Activated T-cell treated with anti-CD3 and anti-CD28 coated beads for 24 hours (primary cell): ENCODE measurements around the gene SNX33.

ENCODE experiments used
- DNase-seq: peaks from one replicate; pipeline ENCODE4 v3.0.0-alpha.2; 2020; ENCODE audit warnings: low read depth

Gene SNX33

DNA sequence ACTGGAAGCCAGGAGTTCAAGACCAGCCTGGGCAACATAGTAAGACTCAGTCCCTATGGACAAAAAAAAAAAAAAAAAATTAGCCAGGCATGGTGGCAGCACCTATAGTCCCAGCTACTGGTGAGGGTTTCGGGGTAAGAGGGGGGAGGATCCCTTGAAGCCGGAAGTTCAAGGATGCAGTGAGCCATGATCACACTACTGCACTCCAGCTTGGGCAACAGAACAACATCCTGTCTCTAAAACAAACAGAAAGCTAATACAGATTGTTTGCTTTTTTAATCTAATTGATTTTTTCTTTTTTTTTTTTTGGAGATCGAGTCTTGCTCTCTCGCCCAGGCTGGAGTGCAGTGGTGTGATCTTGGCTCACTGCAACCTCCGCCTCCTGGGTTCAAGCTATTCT is 6.1 kb upstream of the SNX33 start:
- DNase-seq: no peak

DNA sequence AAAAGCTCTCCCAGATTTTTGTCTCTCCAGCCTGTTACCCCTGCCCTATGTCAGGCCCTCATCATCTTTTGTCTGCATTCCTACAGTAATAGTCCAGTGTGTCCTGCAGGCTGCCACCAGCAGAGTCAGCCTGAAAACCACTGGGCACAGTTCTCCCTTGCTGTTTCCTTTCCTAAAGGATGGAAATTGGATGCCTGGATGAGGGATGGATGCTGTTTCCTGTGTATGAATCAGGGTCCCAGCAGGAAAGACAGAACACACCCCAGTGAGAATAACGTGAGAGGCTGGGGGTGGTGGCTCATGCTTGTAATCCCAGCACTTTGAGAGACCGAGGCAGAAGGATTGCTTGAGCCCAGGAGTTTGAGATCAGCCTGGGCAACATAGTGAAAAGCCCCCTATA is 3.3 kb upstream of the SNX33 start:
- no peak for DNase-seq

DNA sequence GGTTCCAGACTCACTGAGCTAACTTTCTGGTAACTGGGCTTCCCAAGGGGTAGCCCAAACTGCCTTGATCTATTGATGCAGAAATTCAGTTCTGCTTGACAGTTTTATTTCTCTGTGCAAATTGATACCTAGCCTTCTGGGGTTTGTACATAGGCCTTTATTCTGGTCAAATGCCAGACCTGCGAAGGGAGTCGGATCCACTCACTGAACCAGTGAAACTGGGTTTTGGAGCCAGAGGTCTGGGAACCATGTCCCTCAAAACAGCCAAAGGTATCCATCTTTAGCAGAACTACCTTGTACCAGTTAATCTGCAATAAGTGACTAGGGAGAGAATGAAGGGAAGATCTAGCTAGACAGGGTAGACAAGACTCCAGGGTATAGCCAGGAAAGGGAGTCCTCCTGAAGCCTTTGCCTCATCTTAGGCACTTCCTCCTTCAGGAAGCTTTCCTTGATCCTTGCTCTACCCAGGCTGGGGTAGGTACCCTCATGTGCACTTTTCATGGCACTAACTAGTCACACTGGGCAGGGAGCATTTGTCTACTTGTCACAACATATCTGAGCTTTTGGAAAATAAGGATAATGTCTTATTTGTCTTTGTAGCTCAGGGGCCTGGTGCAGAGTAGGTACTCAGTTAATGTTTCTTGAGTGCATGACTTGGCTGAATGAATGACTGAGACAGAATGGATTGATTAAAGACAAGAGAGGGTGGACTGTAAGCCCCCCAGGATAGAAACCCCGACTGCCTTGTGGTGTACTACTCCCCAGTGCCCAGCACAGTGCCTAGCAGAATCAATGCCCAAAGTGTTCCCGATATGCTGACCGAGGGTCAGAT is 1.4 kb upstream of the SNX33 start:
- DNase-seq: no peak

DNA sequence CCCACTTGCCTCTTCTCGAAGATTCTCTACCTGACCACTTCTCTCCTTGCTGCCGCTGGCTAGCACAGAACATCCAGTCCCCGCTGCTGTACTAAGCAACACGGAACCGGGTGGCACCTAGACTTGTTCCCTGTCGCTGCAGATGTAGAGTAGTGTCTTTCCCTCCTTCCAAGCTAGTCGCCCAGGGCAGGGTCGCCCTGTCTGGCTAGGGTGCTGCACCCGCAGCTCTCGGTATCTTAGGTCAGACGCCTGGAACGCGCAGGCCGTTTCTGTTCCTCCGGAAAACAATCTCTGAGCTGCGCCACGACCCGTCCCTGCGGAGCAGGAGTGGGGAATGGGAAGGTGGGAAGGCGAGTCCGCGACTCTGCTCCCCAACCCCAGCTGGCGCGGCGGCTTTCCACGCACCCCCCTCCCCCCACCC is 758 bp upstream of the SNX33 start:
- no peak for DNase-seq

DNA sequence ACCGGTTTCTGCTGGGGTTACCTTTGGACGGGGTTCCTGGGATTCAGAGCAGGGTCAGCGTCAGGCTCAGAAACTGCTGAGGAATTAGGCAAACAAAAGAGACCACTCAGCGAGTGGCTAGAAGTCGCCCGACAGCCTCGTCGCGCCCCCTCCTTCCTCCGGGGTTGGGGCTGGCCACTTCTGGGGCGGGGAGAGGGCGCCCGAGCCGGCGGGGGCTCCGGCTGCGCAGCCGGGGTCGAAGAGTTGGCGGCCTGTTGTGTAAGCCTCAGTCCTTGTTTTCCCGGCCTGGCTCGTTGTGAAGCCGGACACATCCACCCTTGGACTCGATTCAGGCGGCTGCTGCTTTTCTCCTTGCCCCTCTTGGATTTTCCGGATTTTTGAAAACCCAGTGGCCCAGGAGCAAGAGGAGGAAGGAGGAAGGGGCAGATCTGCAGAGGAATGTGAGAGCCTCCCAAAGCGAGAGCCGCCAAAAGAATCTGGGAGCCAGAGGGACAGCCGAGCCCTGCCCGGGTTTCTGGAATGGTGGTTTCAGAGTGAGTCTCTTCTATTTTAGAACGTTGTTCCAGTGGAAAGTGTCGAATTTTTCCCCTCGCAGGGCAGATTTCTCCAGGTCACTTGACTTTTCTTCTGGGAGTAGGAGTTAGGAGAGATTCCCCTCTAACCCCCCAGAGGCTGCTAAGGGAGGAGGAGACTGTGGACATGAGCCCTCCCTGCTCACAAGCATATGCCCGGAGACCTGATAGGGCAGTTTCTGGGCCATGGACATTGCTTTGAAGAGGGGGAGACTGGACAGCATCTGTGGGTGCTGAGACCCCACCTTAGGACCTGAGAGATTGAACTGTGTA is 666 bp downstream of the SNX33 start:
- no peak for DNase-seq

DNA sequence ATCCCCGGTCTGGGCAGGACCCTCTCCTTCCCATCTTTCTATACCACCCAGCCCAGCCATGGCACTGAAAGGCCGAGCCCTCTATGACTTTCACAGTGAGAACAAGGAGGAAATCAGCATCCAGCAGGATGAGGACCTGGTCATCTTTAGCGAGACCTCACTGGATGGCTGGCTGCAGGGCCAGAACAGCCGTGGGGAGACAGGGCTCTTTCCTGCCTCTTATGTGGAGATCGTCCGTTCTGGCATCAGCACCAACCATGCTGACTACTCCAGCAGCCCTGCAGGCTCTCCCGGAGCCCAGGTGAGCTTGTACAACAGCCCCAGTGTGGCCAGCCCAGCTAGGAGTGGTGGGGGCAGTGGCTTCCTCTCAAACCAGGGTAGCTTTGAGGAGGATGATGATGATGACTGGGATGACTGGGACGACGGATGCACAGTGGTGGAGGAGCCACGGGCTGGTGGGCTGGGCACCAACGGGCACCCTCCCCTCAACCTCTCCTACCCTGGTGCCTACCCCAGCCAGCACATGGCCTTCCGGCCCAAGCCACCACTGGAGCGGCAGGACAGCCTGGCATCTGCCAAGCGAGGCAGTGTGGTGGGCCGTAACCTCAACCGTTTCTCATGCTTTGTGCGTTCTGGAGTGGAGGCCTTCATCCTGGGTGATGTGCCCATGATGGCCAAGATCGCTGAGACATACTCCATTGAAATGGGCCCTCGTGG is 1.5 kb downstream of the SNX33 start:
- DNase-seq: no peak

DNA sequence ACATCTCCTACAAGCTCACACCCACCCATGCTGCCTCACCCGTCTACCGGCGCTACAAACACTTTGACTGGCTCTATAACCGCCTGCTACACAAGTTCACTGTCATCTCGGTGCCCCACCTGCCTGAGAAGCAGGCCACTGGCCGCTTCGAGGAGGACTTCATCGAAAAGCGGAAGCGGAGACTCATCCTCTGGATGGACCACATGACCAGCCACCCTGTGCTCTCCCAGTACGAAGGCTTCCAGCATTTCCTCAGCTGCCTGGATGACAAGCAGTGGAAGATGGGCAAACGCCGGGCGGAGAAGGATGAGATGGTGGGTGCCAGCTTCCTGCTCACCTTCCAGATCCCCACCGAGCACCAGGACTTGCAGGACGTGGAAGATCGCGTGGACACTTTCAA is 2.1 kb downstream of the SNX33 start:
- no peak for DNase-seq

DNA sequence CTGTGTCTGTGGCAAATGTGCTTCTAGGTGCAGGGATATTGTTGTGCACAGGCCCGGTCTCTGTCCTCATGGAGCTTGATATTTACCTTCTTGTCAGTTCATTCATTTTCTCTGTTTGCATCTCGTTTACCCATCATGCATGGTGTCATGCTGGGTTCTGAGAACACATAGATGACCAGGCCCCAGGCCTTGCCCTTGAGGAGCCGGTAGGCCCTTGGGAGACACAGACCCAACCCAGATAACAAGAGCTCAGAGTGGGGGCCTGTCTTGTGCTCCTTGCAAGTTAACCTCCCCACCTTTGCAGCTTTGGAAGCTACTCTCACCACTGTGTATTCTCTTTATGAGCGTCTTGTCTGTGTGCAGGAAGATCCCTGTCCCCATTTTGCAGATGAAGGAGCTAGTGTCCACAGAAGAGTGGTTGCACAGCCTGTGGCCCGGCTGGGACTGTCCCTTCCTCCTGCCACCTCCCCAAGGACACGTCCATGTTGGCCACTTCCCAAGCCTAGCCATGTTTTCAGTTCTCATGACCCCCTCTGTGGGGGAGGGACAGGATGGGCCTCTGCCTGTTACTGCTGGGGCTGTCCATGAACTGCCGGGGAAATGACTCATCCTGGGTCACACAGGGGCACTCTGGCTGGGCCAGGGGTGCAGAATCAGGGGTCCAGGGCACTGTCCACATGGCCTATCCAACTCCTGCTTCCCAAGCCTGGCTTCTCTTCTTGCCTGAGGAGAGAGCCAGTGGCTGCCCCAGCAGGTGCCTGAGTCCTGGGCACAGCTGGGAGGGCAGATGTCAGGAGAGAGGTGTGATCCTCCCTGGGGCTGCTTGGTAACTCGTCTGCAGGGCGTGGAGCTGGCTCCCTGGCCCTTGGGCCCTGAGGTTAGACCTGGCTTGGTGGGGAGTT is 3.4 kb downstream of the SNX33 start:
- no peak for DNase-seq

DNA sequence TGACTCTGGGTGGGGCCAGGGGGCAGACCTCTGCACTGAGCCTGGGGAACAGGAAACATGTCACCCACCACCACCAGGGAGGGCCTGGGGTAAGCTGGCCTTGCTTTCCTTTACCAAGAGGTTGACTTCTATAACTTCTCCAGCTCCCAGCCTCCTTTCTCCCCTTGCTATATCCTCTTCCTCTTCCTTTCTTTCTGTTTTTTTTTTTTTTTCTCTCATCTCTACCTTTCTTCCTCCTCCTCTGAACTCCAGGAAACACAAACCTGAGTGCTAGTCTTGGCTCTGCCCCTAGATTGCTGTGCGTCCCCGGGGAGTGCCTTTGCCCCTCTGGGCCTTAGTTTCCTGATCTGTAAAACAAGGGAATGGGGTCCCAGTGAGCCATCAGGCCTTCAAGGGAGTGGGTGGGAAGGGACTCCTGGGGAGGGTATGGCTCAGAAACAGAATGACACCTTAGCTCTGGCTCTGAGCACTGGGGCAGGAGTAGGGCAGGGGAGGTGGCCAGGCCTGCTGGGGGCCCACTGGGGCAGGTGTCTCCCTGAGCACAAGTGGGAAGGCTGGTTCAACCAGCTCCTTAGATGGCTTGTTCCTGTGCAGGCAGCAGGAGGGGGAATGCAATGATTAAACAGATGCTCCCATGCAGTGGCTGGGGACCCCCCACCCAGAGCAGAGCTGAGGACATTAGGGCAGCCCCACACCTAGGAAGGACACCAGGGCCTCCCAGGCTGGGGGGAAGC is 4.3 kb downstream of the SNX33 start:
- no peak for DNase-seq

DNA sequence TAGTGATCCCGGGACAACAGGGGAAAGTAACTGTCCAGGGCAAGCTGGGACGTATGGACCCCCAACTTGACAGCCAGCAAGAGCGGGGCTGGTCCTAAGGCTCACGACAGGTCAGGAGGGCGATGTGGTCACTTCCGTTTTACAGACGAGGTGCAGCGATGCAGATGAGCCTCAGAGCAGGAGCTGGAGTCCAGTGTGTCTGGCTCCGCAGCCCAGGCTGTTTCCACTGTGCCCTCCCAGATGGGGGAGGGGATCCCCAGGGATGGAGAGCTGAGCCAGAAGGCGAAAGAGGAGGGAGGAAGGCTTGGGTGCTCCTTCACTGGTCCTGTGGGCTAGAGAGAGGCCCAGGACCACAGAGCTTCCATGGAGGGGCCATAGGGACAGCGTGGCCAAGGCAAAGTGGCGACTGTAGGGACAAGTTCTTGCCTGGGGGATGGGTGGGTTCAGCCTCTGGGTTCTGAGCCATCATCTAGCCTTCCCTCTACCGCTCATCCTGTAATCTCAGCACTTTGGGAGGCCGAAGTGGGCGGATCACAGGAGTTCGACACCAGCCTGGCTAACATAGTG is 5.7 kb downstream of the SNX33 start:
- DNase-seq: no peak

DNA sequence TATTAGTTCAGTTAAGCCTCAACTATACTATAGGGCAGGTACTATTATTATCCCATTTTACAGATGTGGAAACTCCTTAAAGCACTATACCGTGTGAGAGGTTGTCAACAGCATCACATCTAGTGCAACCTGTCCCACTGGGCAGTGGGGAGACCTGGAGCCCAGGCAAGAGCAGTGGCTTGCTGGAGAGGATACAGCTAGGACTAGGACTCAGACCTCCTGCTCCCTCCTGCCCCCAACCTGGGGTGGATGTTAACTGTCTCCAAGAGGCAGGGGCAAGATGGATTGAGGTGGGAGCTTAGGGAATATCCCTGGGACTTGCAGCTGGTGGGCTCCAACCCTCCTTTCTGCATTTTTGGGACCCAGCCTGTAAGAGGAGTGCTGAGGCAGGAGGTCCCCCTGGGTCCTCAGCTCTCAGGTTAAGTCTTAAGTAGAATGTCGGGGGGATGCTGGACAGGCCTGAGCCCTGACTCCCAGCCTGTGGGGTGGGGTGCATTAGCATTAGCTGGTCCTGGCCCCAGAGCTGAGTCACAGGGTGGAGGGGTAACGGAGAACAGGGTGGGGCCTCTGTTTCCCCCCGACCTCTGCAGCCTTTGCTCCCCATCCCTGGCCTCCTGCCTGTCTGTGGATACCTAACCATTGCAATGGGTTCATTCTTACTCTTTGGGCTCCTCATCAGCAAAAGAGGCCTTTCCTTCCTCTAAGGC is 6.6 kb downstream of the SNX33 start:
- no peak for DNase-seq

DNA sequence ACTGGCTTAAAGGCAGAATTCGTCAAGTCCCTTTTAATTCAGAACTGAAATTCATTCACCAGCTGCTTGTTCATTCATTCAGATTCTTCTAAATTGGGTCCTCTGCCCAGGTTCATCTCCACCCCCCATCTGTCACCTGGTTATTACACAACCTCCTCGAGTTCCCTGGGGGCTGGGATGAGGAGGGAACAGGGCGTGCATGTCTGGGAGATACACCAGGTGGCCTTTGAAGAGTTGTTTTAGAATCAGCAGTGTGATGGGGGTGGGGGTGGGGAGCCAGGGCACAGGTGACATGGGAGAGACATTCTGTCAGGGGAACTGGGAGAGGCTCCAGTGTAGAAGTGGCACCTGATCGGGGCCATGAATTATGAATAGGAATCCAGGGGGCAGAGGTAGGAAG is 8.2 kb downstream of the SNX33 start:
- no peak for DNase-seq

DNA sequence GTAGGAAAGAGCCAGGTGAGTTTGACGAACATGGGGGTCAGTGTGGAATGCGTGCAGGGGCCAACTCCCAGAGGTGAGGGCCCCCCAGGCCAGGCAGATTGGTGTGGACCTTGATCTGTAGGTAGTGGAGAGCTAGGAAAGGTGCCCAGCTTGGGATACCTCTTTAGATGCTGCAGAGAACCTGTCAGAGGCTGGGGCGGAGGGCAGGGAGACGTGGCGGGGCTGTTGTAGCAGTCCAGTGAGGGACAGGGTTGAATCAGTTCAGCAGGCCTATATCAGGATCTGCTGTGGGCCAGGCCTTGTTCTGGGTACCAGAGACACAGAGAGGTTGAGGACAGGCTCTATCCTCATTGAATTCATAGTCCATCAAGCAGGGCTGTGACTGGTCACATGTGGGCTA is 8.6 kb downstream of the SNX33 start:
- no peak for DNase-seq

DNA sequence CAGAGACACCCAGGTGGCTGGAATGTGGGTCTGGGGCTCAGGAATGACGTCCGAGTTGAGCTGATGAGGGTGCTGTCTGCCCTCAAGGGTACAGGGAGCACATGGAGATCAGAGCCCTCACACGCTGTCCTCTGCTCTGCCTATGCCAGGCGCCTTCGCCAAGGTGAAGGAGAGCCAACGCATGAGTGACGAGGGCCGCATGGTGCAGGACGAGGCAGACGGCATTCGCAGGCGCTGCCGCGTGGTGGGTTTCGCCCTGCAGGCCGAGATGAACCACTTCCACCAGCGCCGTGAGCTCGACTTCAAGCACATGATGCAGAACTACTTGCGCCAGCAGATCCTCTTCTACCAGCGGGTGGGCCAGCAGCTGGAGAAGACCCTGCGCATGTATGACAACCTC is 9.1 kb downstream of the SNX33 start:
- DNase-seq: no peak

DNA sequence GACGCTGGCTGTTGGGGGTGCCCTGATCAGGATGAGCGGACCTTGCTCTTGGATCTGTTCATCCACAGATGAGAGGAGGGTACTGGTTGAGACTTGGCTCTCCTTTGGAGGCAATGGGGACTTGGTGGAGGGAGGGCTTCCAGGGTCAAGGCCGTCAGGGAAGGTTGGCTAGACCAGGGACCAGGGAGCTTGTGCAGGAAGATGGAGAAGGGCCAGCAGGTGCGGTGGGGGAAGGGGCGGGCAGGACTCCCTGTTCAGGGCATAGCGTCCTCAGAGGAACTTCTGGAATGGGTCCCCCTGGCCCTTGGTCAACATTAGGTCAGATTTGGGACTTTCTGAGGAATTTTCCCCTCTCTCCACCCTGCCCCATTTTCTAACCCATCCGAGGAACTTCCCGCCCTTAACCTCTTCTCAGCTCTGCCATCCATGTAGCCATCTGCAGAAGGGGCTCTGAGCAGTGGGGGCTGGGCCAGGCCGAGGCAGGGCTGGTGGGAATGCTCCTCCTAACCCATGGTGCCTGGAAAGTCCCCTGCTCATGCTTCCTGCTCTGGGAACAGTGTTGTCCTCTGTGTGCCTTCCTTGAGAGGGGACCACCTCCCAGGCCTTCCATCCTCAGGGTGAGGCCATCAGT is 11.5 kb downstream of the SNX33 start:
- DNase-seq: no peak

DNA sequence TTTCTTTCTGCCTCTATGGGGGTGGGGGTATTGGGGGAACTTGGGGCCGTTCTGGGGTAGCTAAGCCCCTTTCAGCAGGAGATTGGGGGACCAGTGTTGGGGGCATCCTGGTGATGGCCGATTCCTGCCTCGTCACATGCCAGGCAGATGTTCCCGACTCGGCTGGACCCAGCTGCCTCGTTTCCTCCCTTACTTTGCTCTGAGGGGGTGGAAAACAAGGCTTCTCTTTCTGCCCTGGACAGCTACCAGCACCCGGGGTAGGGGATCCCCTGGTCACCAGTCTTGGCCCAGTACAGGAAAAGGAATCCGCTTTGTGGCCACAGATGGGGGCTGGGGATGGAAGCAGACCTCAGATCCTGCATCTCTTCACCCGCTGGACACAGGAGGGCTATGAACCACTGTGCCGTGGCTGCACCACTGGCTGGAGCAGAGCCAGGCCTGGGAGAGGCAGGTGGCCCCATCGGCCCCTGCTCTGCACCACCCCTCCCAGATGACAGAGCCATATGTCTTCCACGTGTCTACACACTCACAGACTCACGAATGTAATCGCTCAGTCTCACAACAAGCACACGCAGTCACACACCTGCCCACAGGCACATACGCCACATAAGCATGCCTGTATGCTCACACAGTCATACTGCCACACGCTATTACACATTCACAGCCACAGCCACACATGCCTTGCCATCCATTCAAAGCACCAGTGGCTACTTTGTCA is 12.4 kb downstream of the SNX33 start:
- DNase-seq: no peak

DNA sequence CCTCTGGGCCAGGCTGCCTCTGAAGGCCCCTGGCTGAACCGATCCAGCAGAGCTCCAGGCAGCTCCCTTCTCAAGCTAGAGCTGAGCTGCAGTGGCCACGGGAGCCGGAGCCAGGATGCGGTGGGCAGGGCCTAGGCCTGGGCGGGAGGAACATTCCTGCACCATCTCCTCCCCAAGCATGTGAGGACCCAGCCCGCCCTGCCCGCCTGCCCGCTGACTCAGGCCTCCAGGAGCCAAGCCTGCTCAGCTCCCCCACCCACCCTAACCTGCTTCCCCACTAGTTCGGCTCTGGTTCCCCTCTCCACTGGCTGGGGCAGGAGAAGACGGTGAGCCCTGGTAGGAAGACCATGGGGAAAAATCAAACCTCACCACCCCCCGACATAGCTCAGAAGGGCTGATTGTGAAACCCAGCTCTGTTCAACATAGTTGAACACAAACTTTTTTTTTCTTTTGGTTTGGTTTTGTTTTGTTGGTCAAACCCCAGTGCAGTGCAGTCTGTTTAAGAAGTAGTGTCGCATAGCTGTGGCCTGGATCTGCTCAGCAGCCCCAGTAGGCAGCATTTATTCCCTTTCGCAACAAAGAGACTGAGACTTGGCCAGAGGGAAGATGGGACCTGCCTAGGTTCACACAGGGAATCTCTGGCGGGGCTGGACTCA is 13.5 kb downstream of the SNX33 start:
- no peak for DNase-seq

DNA sequence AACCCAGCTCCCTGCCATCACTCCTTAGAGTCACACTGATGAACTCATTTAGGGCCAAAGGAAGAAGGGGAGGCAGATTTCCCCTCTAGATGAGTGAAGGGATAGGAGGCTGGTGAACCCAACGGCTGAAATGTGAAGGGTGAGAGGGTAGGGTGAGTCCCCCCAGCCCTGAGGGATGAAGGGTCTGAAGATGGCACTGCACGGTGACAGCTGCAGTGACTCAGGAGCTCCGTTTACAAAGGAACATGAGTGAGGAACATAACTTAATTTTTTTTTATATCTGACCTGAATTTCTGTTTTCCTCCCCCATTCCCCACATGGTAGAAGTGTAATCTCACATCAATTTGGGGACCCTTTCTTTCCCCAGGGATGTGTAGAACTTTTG is 14.0 kb downstream of the SNX33 start:
- DNase-seq: no peak
